Dendritic cell treated with granulocyte-macrophage colony-stimulating factor and Interleukin-4, amounts not matched to agents 40 ng/mL and 50 ng/mL, for 4 days (primary cell): ENCODE results near the gene DOCK1.

Source experiments
- H3K27ac Mint-ChIP-seq: one replicate; pipeline ENCODE4 v1.8.0; 2022; ENCODE audit warnings: mild to moderate bottlenecking, mixed read lengths
- H3K27me3 Mint-ChIP-seq: one replicate; pipeline ENCODE4 v1.8.0; 2022; ENCODE audit warnings: mild to moderate bottlenecking, mixed read lengths
- H3K36me3 Mint-ChIP-seq: one replicate; pipeline ENCODE4 v1.8.0; 2022; ENCODE audit warnings: low read depth, mixed read lengths
- H3K4me1 Mint-ChIP-seq: one replicate; pipeline ENCODE4 v1.8.0; 2022; ENCODE audit warnings: low read depth, mixed read lengths
- H3K4me3 Mint-ChIP-seq: one replicate; pipeline ENCODE4 v1.8.0; 2022; ENCODE audit warnings: mild to moderate bottlenecking, moderate library complexity, mixed read lengths
- H3K9me3 Mint-ChIP-seq: one replicate; pipeline ENCODE4 v1.8.0; 2022; ENCODE audit warnings: mixed read lengths
- intact Hi-C: fragments of 100-400 bp; cut with micrococcal nuclease; formaldehyde crosslinking; loops from one replicate; pipeline ENCODE4 v1.15.0; 2022

Gene DOCK1

DNA sequence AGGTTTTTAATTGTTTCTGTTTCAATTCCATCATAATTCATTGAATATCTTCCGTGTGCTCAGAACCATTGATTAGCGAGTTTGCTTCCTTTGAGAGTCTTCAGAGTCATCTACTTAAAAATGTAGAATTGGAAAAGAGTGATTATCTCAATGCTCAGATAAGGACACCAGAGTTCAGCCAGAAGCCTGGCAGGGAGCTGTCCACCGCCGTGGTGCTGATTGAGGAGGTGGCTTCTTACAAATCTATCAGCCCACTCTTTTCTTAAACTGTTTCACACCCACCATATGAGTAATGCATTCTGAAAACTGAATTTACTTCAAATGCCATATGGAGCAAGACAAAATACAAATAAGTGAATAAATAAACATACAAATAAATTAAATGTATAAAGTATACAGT, 211.9 kb downstream of the DOCK1 start:
- Mint-ChIP-seq H3K27ac (no peak overlapping the region), H3K36me3 (peaks cover 6% of the 10 kb centered on the region), H3K9me3 (no peaks in the 10 kb centered on the region), H3K4me1 (no peaks in the 10 kb centered on the region), H3K4me3 (no peak overlapping the region), H3K27me3 (no peaks in the 10 kb centered on the region)
- intact Hi-C loops, result no loop called here

DNA sequence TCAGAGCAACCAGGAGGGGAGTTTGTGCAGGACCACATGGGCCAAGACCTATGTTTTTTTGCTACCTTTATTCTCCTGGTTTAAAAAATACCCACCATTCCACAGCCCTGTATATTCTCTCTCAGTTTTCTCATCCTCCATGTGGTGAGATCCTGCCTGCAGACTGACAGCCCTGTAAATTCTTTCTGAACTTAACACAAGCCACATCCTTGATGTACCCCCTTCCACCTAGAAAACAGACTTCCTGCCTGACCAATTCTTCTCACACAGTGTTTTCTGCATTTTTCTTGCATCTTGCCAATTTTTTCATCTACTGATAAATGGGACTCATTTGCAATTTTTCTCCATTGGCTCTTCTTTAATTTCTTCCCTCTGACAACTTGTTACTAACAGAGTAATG, 212.8 kb downstream of the DOCK1 start:
- Mint-ChIP-seq H3K36me3 (peaks cover 6% of the 10 kb centered on the region), H3K27me3 (no peaks in the 10 kb centered on the region), H3K4me3 (no peak overlapping the region), H3K9me3 (no peaks in the 10 kb centered on the region), H3K4me1 (no peaks in the 10 kb centered on the region), H3K27ac (no peak overlapping the region)
- intact Hi-C loops, result no loop called here

DNA sequence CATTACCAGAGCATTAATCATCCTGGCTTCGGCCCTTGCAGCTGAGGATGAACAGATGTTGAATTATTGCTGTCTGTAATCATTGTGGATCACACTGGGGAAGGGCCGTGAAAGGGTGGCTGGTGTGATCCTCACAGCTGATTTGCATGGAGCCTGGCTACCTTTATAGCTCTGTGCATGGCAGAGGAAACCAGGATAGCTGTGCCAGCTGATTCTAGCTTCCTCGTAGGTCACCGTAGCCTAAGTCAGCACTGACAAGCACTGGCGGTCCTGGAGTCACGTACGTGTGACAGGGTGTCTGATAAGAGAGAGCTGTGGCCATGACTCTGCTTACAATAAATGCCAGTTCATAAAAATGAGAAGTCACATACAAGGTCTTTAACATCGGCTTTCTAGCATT, 214.7 kb downstream of the DOCK1 start:
- Mint-ChIP-seq H3K36me3 (no peaks in the 10 kb centered on the region), H3K4me3 (no peak overlapping the region), H3K9me3 (no peaks in the 10 kb centered on the region), H3K27ac (no peak overlapping the region), H3K27me3 (no peaks in the 10 kb centered on the region), H3K4me1 (no peaks in the 10 kb centered on the region)
- intact Hi-C loops, result no loop called here

DNA sequence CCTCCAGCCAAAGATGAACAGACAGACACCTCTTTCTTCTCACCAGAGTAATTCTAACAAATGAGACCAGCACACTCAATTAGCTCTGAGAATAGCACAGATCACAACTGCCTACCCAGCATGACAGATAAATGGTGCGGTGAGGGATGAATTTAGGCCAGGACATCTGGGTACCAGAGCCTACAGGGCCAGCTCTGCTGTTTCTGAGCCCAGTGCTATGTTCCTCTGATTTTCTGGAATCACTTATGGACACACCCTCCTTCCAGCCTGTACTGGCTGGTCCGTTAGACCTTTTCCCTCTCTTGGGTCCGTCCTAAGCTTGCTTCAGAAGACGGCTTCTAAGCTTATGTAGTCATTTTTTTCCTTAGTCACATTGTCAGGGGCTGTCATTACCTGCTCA, 217.6 kb downstream of the DOCK1 start:
- intact Hi-C loops, result no loop called here
- Mint-ChIP-seq H3K4me1 (no peaks in the 10 kb centered on the region), H3K36me3 (no peaks in the 10 kb centered on the region), H3K4me3 (no peak overlapping the region), H3K27me3 (no peaks in the 10 kb centered on the region), H3K27ac (no peak overlapping the region), H3K9me3 (no peaks in the 10 kb centered on the region)

DNA sequence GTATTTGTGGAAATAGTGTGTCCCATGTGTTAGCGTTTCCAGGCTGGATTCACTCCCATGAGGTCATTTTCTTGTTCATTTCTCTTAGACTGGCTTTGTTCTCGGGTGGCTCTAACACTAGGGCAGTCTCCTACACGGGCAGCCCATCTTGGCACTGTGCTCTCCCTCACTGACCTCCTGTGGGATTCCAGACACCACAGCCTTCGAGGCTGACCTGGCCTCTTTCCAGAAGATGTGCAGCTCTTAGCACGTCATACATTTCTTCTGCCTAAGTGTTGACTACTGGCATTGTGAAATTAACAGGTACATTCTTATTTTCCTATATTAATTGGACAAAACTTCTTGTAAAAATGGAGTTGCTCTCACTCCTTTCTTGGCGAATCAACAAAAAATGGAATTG, 218.4 kb downstream of the DOCK1 start:
- H3K9me3 Mint-ChIP-seq, result no peaks in the 10 kb centered on the region
- H3K27me3 Mint-ChIP-seq, result no peaks in the 10 kb centered on the region
- no peaks in the 10 kb centered on the region for H3K4me1 Mint-ChIP-seq
- intact Hi-C loops, result no loop called here
- no peak overlapping the region for H3K27ac Mint-ChIP-seq
- H3K4me3 Mint-ChIP-seq, result no peak overlapping the region
- H3K36me3 Mint-ChIP-seq, result peaks cover 5% of the 10 kb centered on the region

DNA sequence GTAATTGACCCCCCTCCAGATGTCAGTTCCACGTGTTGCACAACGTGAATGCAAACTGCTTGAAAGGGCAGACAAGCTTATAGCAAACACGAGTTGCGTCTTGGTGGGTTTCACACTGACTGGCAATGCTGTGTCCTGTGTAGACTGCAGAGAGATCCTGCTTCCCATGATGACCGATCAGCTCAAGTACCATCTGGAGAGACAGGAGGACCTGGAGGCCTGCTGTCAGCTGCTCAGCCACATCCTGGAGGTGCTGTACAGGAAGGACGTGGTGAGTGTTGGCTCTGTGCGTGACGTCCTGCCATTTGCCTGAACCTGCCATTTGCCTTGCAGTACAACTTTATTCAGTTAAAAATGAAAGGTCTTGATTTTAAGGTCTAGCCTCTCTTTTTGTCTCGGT, 220.1 kb downstream of the DOCK1 start:
- no peaks in the 10 kb centered on the region for H3K27me3 Mint-ChIP-seq
- H3K9me3 Mint-ChIP-seq, result no peaks in the 10 kb centered on the region
- peaks cover 8% of the 10 kb centered on the region for H3K36me3 Mint-ChIP-seq
- H3K27ac Mint-ChIP-seq, result no peak overlapping the region
- no peak overlapping the region for H3K4me3 Mint-ChIP-seq
- intact Hi-C loops, result no loop called here
- H3K4me1 Mint-ChIP-seq, result no peaks in the 10 kb centered on the region

DNA sequence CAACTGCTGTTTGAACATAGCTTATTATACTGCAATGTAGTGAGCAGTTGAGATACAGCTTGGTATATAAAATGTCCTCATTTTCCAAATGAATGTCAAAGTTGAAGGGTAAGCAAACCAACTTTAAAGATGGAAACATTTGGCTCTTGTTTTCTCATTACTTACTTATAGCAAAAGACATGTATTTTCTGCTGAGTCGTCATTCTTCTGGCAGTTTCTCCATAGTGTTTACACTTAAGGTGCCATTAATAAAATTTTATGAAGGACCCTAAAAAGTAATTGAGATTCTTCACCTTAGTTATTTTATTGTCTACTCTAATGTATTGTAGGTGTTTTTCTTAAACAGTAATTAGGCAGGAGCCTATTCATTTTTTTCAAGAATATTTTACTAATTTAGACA, 222.6 kb downstream of the DOCK1 start:
- Mint-ChIP-seq H3K4me1 (no peaks in the 10 kb centered on the region), H3K4me3 (no peak overlapping the region), H3K27ac (no peak overlapping the region), H3K27me3 (no peaks in the 10 kb centered on the region), H3K9me3 (no peaks in the 10 kb centered on the region), H3K36me3 (peaks cover 8% of the 10 kb centered on the region)
- intact Hi-C loops, result no loop called here

DNA sequence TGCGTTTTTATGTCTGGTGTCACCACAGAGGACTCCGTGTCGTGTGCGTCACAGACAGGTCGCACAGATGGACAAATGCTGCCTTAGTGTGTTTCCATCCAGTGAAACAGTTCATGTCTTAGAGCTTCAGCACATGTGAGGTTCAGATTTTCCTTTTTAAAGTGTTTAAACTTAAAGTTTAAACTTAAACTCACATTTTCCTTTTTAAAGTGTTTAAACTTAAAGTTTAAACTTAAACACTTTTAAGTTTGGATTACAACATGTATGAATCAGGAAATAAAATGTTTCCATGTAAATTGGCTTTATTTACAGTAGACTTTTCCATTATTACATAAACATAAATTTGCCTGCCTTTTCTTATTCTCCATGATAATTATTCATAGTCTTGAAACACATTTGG, 223.9 kb downstream of the DOCK1 start:
- no peaks in the 10 kb centered on the region for H3K9me3 Mint-ChIP-seq
- H3K27ac Mint-ChIP-seq, result no peak overlapping the region
- no peaks in the 10 kb centered on the region for H3K4me1 Mint-ChIP-seq
- peaks cover 8% of the 10 kb centered on the region for H3K36me3 Mint-ChIP-seq
- intact Hi-C loops, result no loop called here
- H3K4me3 Mint-ChIP-seq, result no peak overlapping the region
- H3K27me3 Mint-ChIP-seq, result no peaks in the 10 kb centered on the region

DNA sequence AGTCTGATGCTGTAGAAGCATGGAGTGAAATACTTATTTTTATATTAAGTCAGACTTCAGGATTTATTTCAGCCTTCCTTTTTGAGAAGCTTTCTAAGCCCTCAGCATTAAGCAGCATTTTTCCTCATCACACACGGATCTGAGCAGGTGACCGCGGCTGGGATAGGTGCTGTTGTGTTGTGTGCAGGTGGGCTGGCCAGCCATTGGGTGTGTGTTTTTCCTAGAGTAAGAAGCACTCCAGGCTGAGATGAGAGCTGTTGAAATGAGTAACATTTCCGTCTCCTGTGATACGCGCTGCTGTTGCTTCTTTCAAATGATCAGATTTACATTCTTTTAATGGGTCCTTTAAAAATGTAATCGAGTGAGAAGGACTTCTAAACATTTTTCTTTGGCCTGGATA, 227.2 kb downstream of the DOCK1 start:
- no peaks in the 10 kb centered on the region for H3K27me3 Mint-ChIP-seq
- no peaks in the 10 kb centered on the region for H3K9me3 Mint-ChIP-seq
- intact Hi-C loops, result no loop called here
- H3K27ac Mint-ChIP-seq, result no peak overlapping the region
- peaks cover 16% of the 10 kb centered on the region for H3K4me1 Mint-ChIP-seq
- no peak overlapping the region for H3K4me3 Mint-ChIP-seq
- H3K36me3 Mint-ChIP-seq, result peaks cover 8% of the 10 kb centered on the region

DNA sequence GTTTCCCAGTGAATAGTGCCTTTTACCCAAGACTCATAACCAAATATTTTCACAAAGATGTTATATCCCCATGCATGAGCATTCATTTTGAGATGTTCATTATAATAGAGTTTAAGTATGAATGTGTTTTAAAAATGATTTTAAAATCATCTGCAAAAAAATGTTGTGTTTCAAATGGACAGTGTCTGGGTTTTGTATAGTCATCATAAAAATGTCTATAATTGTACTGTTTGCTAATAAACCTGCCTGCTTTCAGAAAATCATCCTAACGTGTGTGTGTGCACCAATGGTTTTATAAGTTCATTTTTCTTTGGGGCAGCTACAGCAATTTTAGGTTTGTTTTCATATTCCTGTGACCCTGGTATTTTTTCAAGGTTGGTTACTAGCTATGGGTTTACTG, 228.0 kb downstream of the DOCK1 start:
- Mint-ChIP-seq H3K9me3 (no peaks in the 10 kb centered on the region), H3K27me3 (no peaks in the 10 kb centered on the region), H3K4me1 (peaks cover 16% of the 10 kb centered on the region), H3K36me3 (peaks cover 7% of the 10 kb centered on the region), H3K4me3 (no peak overlapping the region), H3K27ac (no peak overlapping the region)
- intact Hi-C loops, result no loop called here

DNA sequence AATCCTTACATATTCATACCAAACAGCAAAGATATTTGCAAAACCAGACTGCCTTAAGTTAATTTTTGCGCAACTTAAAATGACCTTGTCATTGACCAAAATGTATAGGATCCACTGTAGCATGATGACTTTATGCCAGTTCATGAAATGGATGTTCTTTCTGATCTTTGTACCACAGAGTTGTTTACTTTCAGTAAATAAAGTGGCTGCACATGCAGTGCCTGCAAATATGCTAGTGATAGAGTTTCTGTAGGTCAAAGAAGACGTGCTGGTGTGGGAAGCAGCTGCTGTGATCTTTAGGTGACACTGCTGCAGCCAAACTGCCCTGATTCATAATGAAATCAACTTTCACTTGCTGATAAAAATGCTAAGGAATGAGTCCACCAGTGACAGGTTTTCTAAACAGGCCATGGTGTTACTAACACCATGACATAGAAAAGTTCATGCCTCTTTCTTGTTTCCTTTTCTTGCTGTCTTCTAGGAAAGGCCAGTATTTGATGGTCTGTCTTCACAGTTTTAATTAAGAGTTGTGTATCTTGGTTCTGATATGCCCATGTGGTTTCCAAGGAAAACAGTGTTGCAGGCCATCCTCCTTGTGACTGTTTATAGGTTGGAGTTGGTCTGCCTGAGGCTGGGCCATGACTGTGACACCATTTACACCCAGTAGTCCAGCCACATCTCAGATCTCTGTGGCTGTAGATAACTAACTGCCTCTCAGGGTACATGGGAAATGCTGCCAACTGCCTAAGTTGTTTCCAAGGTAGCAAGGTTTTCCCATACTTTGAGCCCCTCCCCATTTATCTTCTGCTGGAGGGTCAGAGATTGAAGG, 228.7 kb downstream of the DOCK1 start:
- Mint-ChIP-seq H3K27me3 (no peaks in the 10 kb centered on the region), H3K4me1 (peaks cover 16% of the 10 kb centered on the region), H3K36me3 (peaks cover 4% of the 10 kb centered on the region), H3K4me3 (no peak overlapping the region), H3K27ac (no peak overlapping the region), H3K9me3 (no peaks in the 10 kb centered on the region)
- intact Hi-C loops, result no loop called here

DNA sequence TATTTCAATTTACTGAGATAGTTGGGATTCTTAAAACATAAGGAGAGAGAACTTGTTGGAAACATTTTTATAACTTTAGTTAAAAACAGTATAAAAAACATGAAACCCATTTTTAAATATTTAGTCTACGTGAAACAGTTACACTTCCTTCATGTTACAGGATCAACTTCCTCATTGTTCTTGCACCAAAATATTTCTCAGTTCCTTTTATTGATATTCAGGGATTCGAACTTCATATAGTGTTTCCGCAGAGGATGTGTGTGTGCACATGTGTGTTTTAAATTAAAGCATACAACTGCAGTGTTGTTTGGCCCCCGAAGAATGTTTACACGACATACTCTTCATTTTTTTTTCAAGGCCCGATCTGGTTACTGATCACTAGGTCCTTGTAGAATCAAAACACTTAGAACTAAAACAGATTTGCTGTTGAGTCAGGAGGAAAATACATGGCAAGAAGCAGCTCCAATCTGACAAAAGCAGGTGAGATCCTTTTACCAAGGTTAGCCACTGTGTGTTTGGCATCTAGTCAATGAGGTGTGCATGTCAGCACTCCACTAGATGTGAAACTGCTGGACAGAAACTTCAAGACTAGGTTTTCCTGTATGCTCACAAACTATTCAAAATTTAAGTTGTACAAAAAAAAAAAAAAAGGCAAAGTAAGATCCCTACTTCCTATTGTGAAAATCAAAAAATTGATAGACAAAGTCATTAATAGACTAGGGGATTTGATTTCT, 230.8 kb downstream of the DOCK1 start:
- H3K4me1 Mint-ChIP-seq, result peaks cover 16% of the 10 kb centered on the region
- H3K27me3 Mint-ChIP-seq, result no peaks in the 10 kb centered on the region
- H3K27ac Mint-ChIP-seq, result no peak overlapping the region
- H3K36me3 Mint-ChIP-seq, result peaks cover 5% of the 10 kb centered on the region
- no peaks in the 10 kb centered on the region for H3K9me3 Mint-ChIP-seq
- intact Hi-C loops, result no loop called here
- no peak overlapping the region for H3K4me3 Mint-ChIP-seq

DNA sequence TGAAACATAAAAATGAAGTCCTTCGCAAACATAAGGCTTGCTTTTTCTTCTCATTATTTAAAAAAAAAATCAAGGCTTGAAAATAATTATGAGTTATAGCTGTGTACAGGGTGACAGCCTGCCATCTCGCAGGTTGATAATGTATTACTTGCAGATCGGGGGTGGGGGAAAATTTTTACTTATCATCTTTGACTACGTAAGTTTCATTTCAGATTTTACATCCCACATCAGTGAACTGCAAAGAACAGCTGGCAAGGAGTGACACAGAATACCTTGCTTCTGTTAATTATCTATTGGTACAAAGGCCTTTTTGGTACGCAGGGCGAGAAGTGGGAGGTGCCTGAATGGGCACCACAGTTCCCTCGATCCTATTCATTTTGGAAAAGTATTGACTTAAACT, 232.2 kb downstream of the DOCK1 start:
- peaks cover 5% of the 10 kb centered on the region for H3K36me3 Mint-ChIP-seq
- no peak overlapping the region for H3K27ac Mint-ChIP-seq
- no peaks in the 10 kb centered on the region for H3K9me3 Mint-ChIP-seq
- intact Hi-C loops, result no loop called here
- peaks cover 16% of the 10 kb centered on the region for H3K4me1 Mint-ChIP-seq
- no peak overlapping the region for H3K4me3 Mint-ChIP-seq
- H3K27me3 Mint-ChIP-seq, result no peaks in the 10 kb centered on the region

DNA sequence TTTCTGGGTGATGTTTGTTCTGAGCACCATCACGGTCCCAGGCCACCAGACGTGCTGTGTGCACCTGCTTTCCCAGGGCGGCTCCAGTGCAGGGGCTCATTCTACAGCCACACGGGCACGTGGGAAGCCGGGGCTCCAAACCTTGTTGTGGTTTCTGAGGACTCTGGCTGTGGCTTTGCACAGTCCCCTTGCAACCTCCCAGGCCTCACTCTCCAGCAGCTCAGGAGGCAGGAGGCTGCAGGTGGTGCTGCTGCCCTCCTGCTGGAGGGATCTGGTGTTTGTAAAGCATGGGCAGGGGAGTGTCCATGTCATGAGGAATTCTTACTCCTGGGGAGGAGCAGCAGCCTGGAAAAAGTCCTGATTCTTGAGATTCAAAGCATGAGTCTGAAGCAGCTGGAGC, 236.9 kb downstream of the DOCK1 start:
- Mint-ChIP-seq H3K9me3 (no peaks in the 10 kb centered on the region), H3K4me1 (no peaks in the 10 kb centered on the region), H3K27me3 (peaks cover 2% of the 10 kb centered on the region), H3K27ac (no peak overlapping the region), H3K36me3 (peaks cover 5% of the 10 kb centered on the region), H3K4me3 (no peak overlapping the region)
- intact Hi-C loops, result no loop called here

DNA sequence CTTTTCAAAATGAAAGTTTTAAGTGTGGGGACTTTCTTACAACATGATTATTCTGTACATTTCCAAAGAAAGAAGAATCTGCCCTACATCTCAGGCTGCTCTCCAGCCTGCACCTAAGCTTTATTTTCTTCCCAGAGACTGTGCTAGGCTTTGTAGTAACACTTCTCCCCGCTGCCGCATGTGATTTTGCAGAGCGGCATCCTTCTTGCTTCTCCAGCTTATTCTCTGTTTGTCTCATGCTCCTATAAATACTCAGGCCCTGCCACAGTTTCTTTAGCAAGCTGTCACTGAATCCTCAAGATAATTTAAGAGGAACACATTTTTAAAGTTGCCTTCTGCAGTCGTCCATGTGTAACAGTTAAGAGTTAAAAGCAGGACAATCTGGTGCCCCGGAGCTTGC, 237.6 kb downstream of the DOCK1 start:
- Mint-ChIP-seq H3K4me1 (peaks cover under 1% of the 10 kb centered on the region), H3K27me3 (peaks cover 4% of the 10 kb centered on the region), H3K9me3 (no peaks in the 10 kb centered on the region), H3K27ac (no peak overlapping the region), H3K36me3 (peaks cover 5% of the 10 kb centered on the region), H3K4me3 (no peak overlapping the region)
- intact Hi-C loops, result no loop called here
